Neural cell (in vitro differentiated cells): Measurements from ENCODE around the gene BDKRB1. TPM values are rescaled to one million over a fixed set of nuclear protein-coding genes. Genes with fewer than 3 reads are reported as not detected.

Experiments
- H2AFZ ChIP-seq: fragments of 200-600, 300-800 bp; sonication (generic), shearing (Covaris generic); 2 replicates; pipeline ENCODE4 v1.6.0; 2014; ENCODE audit warnings: low read depth, mild to moderate bottlenecking, antibody characterized with exemption, low read length, moderate library complexity
- H3F3A ChIP-seq: fragments of 200-600 bp; shearing (Covaris generic); 2 replicates; pipeline ENCODE4 v1.6.1; 2016; ENCODE audit warnings: mild to moderate bottlenecking, moderate library complexity, mixed read lengths, antibody characterized with exemption, low read length; ENCODE audit not compliant: insufficient read depth, poor library complexity, severe bottlenecking
- H3K27ac ChIP-seq: fragments of 200-600, 300-800 bp; sonication (generic), shearing (Covaris generic); 2 replicates; pipeline ENCODE4 v1.5.1; 2014; ENCODE audit warnings: mild to moderate bottlenecking, low read length, moderate library complexity
- H3K27me3 ChIP-seq: fragments of 300-800, 200-600 bp; sonication (generic), shearing (Covaris generic); 2 replicates; pipeline ENCODE4 v1.6.0; 2014; ENCODE audit warnings: mild to moderate bottlenecking, low read depth, low read length, moderate library complexity; ENCODE audit not compliant: insufficient read depth
- H3K36me3 ChIP-seq: fragments of 300-800, 200-600 bp; sonication (generic), shearing (Covaris generic); 2 replicates; pipeline ENCODE4 v1.5.1; 2014; ENCODE audit warnings: mild to moderate bottlenecking, antibody characterized with exemption, low read length, moderate library complexity; ENCODE audit not compliant: insufficient read depth
- H3K4me2 ChIP-seq: fragments of 300-800, 200-600 bp; sonication (generic), shearing (Covaris generic); 2 replicates; pipeline ENCODE4 v1.6.0; 2014; ENCODE audit warnings: mild to moderate bottlenecking, low read length
- H3K4me3 ChIP-seq: fragments of 300-800, 200-600 bp; sonication (generic), shearing (Covaris generic); 2 replicates; pipeline ENCODE4 v1.5.1; 2014; ENCODE audit warnings: mild to moderate bottlenecking, low read length, moderate library complexity
- H3K79me2 ChIP-seq: fragments of 200-600 bp; shearing (Covaris generic); replicated peaks from 2 replicates; pipeline ENCODE4 v1.6.0; 2014; ENCODE audit warnings: mild to moderate bottlenecking, low read length, moderate library complexity; ENCODE audit not compliant: insufficient read depth
- H3K9ac ChIP-seq: fragments of 300-800, 200-600 bp; sonication (generic), shearing (Covaris generic); 2 replicates; pipeline ENCODE4 v1.6.1; 2016; ENCODE audit warnings: mild to moderate bottlenecking, low read length, mixed read lengths
- H3K9me2 ChIP-seq: fragments of 200-600 bp; shearing (Covaris generic); 2 replicates; pipeline ENCODE4 v1.6.1; 2016; ENCODE audit warnings: mild to moderate bottlenecking, low read length, mixed read lengths; ENCODE audit not compliant: insufficient read depth
- H3K9me3 ChIP-seq: fragments of 200-600, 300-800 bp; sonication (generic), shearing (Covaris generic); 2 replicates; pipeline ENCODE4 v1.6.1; 2016; ENCODE audit warnings: mild to moderate bottlenecking, mixed run types, low read length, moderate library complexity, mixed read lengths
- H4K20me1 ChIP-seq: fragments of 200-600 bp; shearing (Covaris generic); 2 replicates; pipeline ENCODE4 v1.6.1; 2016; ENCODE audit warnings: mild to moderate bottlenecking, mixed run types; ENCODE audit not compliant: insufficient read depth
- CTCF ChIP-seq: fragments of 450-650 bp; IDR thresholded peaks from 2 replicates; pipeline ENCODE4 v1.5.1; 2014; ENCODE audit warnings: antibody characterized with exemption, mild to moderate bottlenecking, moderate library complexity; ENCODE audit not compliant: poor library complexity, severe bottlenecking
- EP300 ChIP-seq: fragments of 450-650 bp; conservative IDR thresholded peaks from 2 replicates; pipeline ENCODE4 v1.6.1; 2014; ENCODE audit warnings: antibody characterized with exemption, mild to moderate bottlenecking, moderate library complexity; ENCODE audit not compliant: poor library complexity, severe bottlenecking
- EZH2 ChIP-seq: fragments of 200-600, 300-800 bp; shearing (Covaris generic), sonication (generic); IDR thresholded peaks from 2 replicates; pipeline ENCODE4 v1.6.1; 2014; ENCODE audit warnings: antibody characterized with exemption, low read length, borderline replicate concordance, mild to moderate bottlenecking; ENCODE audit not compliant: insufficient read depth, poor library complexity, severe bottlenecking
- MXI1 ChIP-seq: fragments of 450-650 bp; conservative IDR thresholded peaks from 2 replicates; pipeline ENCODE4 v1.6.1; 2014; ENCODE audit warnings: antibody characterized with exemption, mild to moderate bottlenecking; ENCODE audit not compliant: poor library complexity, severe bottlenecking
- POLR2AphosphoS5 ChIP-seq: IDR thresholded peaks from 2 replicates; pipeline ENCODE4 v1.6.1; 2012
- RAD21 ChIP-seq: fragments of 450-650 bp; conservative IDR thresholded peaks from 2 replicates; pipeline ENCODE4 v1.6.1; 2014; ENCODE audit warnings: antibody characterized with exemption, mild to moderate bottlenecking, moderate library complexity
- REST ChIP-seq: IDR thresholded peaks from 2 replicates; pipeline ENCODE4 v1.6.1; 2012; ENCODE audit warnings: borderline replicate concordance
- SMC3 ChIP-seq: fragments of 450-650 bp; conservative IDR thresholded peaks from 2 replicates; pipeline ENCODE4 v1.6.1; 2014; ENCODE audit warnings: antibody characterized with exemption, mild to moderate bottlenecking, moderate library complexity; ENCODE audit not compliant: poor library complexity
- TAF1 ChIP-seq: IDR thresholded peaks from 2 replicates; pipeline ENCODE4 v1.6.1; 2012; ENCODE audit warnings: low read depth
- polyA plus RNA-seq: library from polyadenylated mRNA; depleted of rRNA; stranded (reverse); fragments of >200 nt; gene quantifications from 2 replicates; pipeline ENCODE4 v1.2.3, GENCODE V29; 2014

Gene BDKRB1
- polyA plus RNA-seq, 1 donor from 2014 or later, result not detected

GRCh38 chr14:96213871-96214465, 42.0 kb upstream of the BDKRB1 start:
- no peak overlapping the region for H3K9ac ChIP-seq
- H3K9me2 ChIP-seq, result no peaks in the 10 kb centered on the region
- H3K36me3 ChIP-seq, result no peaks in the 10 kb centered on the region
- H4K20me1 ChIP-seq, result no peaks in the 10 kb centered on the region
- no peak overlapping the region for H3K4me3 ChIP-seq
- H3K9me3 ChIP-seq, result no peaks in the 10 kb centered on the region
- H3K27me3 ChIP-seq, result no peaks in the 10 kb centered on the region
- no peak overlapping the region for H2AFZ ChIP-seq
- no peaks in the 10 kb centered on the region for H3F3A ChIP-seq
- H3K79me2 ChIP-seq, result no peaks in the 10 kb centered on the region
- H3K27ac ChIP-seq, result no peak overlapping the region
- no peak overlapping the region for H3K4me2 ChIP-seq
- no peak for TF ChIP-seq REST
- TF ChIP-seq EP300, result no peak
- TF ChIP-seq POLR2AphosphoS5, result no peak
- no peak for TF ChIP-seq EZH2
- TF ChIP-seq RAD21, result no peak
- no peak for TF ChIP-seq MXI1
- no peak for TF ChIP-seq SMC3
- no peak for TF ChIP-seq CTCF
- no peak for TF ChIP-seq TAF1

- Histone ChIP-seq H2AFZ (no peak overlapping the region), H3K79me2 (no peaks in the 10 kb centered on the region), H3K4me2 (no peak overlapping the region), H4K20me1 (no peaks in the 10 kb centered on the region), H3K36me3 (no peaks in the 10 kb centered on the region), H3K27me3 (no peaks in the 10 kb centered on the region), H3K4me3 (no peak overlapping the region), H3F3A (no peaks in the 10 kb centered on the region), H3K9me2 (no peaks in the 10 kb centered on the region), H3K27ac (no peak overlapping the region), H3K9ac (no peak overlapping the region), H3K9me3 (no peaks in the 10 kb centered on the region)
- TF ChIP-seq TAF1 (no peak), REST (no peak)
Measured at GRCh38 chr14:96214793-96215192, 41.2 kb upstream of the BDKRB1 start.
